ENCODE measurements around the gene LIF.
A peak's percentile ranks its signal among the peaks of the same experiment; 100 is the strongest.

LIF gene

DNA sequence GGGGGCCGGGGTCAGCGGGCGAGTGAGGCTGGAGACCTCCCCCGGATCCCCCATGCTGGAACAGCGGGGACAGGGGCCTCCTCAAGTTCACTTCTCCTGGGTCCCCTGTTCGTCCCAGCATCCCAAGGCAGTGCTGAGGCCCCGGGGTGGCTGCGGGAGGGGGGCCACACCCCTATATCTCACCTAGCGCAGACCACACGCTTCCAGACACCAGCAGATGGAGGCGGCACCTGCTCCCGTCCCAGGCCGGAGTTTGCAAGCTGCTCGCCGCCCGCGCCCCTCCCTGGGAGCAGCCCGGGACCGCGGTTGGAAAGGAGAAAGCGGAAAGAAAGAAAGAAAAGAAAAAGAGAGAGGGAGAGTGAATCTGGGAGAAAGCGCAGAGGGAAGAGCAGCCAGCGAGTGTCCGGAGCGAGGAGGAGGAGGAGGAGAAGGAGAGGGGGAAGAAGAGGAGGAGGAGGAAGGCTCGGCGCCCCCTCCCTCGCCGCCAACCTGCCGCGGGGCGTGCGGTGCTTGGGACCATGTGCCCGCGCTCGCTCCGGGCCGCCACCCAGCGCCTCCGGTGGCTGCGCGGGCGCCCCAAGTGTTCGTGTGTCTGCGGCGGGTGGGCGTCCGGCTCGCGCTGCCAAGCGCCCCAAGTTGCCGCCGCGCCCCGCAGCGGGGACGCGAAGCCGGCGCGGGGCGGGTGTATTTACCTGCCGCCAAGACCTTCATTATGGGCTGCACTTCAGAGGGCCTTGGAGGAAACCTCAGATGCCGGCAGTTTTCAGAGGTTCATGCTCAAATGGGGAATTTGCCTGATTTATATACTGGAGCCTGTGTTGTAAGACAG is at the start of gene LIF:
Gene LIF (minus strand): TSS at position 775 of the 829 bp plus-strand sequence. CDS start 64 bp downstream, at position 711.
- peak; percentile 80 for DNase-seq (ENCODE audit: low read depth, low spot score)

DNA sequence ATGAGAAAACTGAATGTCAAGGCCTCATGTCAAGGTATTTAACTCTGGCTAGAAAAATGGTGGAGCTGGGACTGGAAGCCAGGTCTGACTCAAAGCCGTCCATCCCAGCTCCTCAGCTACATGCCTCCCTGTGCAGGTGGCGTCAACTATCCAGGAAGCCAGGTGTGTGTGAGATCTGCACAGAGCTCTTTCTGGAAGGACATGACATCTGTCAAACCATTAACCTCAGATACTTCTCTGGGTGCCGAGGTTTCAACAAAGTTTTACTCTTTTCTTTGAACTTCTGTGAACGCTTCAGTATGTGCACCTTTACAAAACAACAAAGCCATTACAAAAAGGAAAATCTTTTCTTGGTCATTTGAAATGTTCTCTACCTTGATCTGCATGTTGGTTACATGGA is 49.8 kb upstream of the LIF start:
- no peak for DNase-seq (ENCODE audit: low read depth, low spot score)

DNA sequence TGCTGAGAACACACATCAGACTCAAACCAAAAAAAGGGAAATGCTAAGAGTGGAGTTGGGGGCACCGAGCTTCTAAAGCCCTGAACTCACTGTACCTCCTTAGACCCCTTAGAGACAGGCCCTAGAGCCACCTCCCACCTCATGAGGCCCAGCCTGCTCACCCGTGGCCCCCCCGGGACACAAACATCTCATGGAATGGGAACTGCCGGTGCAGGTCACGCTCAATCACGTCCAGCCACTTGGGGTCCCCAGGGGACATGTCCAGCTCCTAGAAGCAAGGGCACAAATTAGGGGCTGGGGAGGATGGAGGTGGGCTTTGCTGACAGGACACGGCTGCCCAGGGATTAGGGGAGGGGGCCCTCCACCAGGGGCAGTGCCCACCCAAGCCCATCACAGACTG is 49.0 kb upstream of the LIF start:
- DNase-seq (ENCODE audit: low read depth, low spot score) = no peak

DNA sequence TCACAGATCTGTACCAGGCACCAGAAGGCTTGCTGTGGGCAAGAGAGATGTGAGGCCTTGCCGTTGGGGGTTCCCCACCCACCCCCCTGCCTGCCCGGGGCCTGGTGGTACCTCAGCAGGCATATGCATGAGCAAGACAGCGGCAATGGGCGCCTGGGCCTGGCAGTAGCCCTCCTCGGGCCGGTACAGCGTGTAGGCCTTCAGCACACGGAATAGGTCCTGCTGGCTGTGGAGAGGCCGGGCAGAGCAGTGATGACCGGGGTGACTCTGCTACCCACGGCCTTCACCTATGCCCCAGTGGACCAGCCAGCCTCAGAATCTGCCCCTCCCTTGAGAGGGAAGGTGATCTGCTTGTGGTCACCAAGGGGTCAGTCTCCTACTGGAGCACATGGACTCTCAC is 48.3 kb upstream of the LIF start:
- DNase-seq (ENCODE audit: low read depth, low spot score) = no peak

DNA sequence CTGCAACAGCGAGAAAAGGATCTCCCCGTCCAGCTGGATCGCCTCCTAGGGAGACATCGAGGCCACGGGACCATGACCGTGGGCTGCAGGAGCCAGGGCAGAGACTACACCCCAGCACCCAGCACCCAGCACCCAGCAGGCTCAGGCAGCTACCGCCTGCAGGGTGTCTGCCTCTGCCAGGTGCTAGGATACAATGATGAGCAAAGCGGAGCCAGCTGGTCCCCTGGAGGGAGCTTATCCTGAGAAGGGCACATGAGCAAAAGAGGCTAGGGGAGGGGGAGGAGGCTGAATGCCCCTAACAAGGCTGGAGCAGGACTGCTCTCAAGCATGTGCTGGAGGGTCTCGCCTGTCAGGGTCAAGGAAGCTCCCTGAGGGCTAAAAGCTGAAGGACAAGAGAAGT is 47.5 kb upstream of the LIF start:
- DNase-seq (ENCODE audit: low read depth, low spot score) = no peak

DNA sequence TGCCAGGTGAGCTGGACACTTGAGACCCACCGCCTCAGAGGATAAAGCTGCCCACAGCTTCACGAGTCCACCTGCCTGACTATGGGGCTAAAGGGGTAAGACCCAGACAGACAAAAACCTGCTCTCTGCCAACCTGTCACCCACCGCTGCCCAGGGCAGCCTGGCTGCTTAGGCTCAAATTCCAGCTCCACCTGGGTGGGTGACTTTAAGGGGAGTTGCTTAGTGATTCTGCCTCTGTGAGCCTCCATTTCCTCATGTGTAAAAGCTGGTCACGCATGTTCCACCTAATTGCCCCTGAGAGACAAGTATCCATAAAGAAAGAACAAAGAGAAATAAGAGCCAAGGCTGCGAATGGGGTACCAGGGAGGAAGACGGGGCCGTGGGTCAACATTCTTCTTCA is 46.5 kb upstream of the LIF start:
- DNase-seq (ENCODE audit: low read depth, low spot score) = no peak

DNA sequence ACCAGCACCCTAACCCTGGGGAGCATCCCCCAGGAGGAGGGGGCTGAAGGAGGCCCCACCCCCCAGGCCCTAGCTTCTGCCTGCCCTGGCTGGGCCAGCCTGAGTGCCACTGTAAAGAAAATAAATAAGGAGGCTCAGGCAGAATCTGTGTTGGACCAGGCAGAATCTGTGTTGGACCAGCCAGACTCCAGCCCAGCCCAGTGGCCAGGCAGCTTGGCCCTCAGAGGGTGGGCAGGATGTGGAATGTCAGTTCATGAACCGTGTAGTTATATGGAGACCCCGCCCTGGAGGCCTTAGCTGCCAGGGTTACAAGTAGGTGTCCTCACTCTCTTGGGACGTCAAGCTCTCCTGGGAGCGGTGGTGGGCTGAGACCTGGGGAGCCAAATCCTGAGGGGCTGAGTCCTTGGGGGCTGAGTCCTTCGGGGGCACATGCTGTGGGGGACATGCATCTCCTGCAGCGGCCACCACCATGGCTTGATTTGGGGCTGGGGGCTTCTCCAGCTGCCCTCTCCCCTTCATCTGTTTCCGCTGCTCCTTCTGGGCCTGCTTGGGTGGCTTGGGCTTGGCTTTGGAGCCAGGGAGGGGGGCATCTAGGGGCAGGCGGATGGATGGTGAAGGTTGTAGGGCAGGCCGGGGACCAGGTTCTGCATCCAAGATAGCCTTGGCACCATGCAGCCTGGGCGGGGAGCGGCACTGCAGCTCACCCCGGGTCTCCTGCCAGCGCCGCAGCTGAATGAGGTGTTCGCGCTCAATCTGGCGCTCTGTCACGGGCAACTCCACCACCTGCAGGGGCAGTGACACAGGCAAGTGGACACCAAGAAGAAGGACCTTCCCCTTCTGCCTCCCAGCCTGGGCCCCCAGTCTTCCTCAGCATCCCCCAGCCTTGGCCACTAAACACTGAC is 45.8 kb upstream of the LIF start:
- DNase-seq (ENCODE audit: low read depth, low spot score) = no peak

DNA sequence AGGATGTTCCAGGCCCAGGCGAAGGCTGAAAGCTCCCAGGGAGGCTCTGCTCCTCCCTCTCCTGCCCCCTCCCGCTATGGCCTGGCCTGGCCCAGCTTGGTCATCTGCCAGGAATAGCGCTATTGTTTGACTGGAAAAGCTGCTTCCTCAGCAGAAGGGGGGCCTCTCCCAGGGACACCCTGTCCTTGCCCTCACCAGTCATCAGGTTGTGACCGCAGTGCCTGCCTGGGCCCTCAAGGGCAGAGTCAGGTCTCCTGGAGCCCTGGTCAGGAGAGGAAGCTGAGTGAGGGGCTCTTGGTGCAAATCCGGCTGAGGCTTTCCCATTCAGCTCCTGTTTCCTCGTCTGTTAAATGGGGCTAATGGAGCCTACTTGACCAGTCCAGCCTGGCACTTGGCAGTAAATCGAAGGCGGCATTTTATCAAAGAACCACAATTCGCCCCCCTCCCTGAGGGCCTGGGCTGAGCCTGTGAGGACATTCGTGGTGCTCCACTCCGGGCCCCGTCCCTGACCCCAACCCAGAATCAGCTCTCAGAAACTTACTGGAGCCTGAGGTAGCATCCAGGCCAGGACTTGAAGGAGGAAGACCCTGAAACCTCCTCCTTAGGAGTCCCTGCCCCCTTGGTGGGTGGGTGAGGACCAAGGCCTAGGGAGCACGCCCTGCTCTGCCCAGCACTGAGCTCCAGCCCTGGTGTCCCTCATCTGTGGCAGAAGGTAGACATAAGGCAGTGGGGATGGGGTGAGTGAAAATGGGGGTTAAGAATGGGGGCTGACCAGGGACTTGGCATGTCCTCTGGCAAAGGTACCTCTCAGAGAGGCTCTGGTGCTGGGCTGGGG is 44.7 kb upstream of the LIF start:
- peak; percentile 82 for DNase-seq (ENCODE audit: low read depth, low spot score)

DNA sequence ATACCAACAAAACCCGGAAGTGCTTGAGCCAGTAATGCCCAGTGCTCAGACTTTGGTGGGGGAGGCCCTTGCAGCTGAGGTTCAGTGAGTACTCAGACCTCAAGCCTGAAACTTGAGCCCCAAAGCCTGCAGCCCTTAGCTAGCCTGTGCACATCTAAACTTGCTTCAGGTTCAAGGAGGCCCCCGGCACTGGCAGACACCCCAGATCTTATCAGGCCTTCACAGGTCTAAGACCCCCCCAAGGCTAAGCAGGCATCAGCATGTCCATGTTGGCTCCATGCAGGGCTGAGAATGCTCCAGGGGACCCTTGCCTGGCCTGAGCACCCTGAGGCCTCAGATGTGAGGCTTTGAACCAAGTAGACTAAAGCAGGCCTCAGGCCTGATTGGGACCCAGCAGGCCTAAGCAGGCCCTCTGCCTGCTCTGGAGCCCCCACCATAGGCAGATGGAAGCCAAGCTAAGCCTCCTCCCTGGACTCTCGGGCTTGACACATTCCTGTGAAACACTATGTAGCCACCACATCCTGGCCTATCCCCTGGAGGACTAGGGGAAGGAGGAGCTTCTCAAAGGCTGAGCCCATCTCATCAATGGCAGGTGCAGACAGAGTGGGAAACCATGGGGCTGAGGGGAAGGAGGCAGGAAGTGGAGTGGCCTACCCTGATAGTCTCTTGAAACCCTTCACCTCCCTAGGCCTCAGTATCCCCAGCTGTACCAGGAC is 43.9 kb upstream of the LIF start:
- peak; percentile 64 for DNase-seq (ENCODE audit: low read depth, low spot score)

DNA sequence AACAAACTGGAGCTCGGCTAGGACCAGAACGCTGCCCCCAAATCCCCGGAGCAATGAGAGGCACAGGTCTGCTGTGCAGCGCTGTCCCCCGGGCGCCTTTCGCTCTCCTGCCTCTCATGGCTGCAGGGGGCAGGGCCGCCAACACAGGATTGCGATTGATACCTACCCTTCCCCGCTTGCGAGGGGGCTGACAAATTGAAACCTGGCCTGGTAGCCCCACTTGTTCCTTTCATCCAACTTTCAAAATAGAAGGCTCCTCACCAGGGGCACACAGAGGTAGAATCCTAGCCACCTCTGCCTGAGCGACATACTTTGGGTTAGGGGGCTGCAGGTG is 43.4 kb upstream of the LIF start:
- DNase-seq (ENCODE audit: low read depth, low spot score) = no peak

DNA sequence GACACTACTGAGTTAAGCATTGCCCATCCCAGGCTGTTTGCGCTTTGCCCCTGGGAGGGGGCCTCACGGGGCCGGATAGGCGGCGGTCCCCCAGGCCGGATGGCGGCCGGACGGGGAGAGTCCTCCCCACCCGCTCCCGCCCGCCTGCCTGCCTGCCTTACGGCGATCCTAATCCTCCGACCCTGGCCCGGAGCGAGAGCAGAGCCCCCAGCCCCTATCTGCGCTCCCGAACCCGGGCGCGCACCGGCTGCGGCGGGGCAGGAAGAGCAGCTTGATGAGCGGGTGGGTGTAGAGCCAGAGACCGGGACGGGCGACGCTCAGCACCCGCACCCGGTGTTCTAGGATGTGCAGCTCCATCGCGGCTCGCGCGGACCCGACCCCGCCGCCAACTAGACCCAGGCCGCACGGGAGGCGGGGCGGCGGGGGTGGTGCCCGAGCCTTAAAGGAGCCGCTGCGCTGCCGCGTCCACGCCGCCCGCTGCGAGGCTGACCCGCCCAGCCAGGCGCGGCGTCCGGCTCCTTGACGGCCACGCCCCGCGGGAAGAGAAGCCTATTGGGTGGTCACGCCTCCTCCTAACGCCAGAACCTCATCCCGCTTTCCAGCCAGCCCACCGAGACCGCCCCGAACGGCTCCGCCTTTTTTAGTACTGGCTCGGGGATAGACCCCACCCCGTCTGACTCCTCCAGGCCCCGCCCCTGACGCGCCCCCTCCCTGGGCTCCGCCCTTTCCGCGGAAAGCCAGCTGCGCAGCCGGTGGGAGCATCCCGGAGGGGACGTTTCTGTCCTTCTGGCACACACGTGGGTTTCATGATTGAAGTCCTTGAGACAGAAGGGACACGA is 42.8 kb upstream of the LIF start, which contains the start of gene CASTOR1:
Gene CASTOR1 (minus strand): TSS at position 365 of the 839 bp plus-strand sequence. CDS start 8 bp downstream, at position 357.
- DNase-seq (ENCODE audit: low read depth, low spot score) = peak; percentile 99

DNA sequence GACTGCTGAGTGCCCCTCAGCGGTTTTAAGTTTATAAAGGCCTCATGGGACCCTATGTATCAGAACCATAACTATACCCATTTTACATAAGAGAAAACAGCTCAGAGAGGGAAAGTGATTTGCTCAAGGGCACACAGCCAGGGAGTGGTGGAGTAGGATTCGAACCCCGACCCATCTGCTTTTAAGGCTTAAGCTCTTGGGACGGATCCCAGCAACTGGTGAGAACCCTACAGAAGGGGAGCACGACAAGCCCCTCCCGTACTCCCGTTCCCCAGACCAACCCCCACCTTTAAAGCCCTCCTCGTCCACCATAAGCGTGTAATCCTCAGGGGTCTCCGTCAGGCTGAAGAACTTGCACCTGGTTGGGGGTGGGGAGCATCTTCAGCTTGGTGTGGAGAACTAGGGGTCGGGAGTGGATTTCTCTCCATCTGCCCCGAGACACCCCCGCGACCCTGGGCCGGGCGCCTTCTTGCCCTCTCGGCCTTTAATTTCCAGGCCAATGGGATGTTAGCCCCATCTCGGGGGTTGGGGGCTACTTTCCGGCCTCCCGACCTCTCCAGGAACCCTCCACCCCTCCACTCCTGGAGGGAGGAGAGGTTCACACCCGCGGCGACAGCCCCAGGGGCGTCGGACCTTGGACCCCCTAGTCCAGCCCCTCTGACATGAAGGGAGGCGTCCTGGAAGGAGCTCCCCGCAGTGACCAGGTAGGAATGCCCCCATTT is 42.0 kb upstream of the LIF start:
- peak; percentile 17 for DNase-seq (ENCODE audit: low read depth, low spot score)

DNA sequence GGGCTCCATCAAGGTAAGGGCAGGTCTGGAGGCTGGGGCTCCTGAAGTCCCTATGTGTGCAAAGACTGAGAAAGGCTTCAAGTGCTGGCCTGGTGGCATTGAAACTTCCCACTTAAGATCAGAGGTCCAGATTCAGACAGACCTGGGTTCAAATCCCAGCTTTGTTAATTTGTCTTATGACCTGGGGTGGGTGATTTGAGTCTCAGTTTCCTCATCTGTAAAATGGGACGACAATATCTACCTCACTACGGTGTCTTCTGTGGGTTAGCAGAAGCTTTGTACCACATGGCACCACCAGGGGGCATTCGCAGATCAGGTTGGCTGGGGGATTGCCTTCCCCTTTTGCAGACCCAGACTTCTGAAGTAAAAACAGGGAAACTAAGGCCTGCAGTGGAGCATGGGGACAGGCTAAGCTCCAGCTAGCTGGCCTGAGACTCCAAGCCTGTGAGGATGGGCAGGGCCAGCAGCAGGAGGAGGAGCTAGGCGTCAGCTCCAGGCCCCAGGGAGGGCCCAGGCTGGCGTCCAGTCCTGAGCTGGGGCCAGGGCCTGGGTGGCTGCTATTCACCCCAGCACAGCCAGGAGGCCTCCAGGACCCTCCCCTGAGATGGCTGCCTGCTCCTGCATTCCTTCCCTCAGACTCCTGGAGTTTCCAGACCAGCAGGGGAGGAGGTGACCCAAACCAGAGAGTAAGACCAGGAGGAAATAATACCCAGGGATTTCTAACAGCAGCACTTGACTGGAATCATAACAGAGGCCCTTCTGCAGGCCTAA is 41.3 kb upstream of the LIF start:
- peak; percentile 97 for DNase-seq (ENCODE audit: low read depth, low spot score)

DNA sequence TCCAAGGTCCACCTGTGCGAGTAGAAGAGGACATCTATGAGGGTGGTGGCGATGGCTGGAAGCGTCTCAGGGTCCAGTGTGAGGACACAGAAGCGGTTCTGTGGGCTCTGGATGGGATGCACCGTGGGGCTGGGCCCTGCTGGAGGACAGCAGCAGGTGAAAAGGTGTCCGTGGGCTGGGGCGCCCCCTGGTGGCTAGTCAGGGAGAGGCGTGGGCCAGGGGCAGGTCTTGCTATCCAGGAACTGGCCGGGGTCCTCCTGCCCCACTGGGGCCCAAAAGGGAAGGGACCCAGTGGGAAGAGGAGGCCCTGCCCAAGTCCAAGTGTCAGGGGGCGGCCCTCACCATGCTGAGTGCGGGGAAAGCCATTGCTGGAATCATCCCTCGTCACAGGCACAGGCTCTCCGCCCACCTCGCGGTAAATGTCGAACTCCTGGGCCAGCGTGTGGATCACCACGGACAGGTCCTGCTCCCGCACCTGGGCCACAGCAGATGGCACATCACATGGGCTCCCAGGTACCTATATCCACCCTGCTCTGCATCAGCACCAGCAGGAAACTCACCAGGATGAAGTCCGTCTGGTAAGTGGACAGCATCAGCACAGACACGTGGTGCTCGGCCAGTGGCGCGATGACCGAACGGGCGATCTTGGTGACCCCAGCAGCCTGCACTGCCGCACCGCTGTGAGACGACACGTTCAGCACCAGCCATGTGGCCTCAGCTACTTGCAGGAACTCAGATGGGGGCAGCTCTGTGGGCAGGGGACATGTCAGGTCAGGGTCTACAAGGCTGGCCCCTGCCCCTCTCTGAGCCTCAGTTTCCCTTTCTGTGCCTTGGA is 40.5 kb upstream of the LIF start:
- peak; percentile 78 for DNase-seq (ENCODE audit: low read depth, low spot score)

DNA sequence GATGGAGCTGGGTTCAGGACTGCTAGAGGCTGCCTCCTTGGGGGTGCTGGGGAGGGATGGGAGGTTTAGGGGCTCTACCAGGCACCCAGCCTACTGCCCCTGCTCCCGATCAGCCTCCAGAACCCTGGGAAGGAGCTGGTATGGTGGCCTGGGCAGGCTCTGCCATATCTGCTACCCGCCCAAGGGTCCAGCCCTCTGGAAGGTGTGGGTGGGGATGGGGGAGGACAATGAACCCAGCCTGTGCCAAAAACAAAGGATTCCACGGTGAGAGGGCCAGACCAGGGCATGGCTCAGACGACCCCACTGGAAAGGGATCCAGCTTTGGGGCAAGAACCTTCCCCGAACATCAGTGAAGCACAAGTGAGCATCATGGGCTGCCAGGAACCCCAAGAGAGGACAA is 39.8 kb upstream of the LIF start:
- DNase-seq (ENCODE audit: low read depth, low spot score) = no peak

DNA sequence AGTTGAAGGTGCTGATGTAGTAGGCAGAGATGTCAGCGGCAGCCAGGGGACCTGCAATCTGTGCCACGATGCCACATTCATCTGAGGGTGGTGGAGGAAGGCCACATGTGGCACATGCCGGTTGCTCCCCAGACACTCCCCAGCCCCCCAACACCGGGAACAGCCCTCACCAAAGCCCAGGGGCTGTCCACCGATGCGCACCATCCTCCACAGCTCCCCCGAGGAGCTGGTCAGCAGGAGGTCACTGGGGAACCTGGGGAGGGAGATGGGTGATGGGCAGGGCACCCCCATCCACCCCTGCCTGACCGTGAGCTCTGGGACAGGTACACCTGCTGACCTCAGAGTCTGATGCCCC is 39.3 kb upstream of the LIF start:
- DNase-seq (ENCODE audit: low read depth, low spot score) = no peak

DNA sequence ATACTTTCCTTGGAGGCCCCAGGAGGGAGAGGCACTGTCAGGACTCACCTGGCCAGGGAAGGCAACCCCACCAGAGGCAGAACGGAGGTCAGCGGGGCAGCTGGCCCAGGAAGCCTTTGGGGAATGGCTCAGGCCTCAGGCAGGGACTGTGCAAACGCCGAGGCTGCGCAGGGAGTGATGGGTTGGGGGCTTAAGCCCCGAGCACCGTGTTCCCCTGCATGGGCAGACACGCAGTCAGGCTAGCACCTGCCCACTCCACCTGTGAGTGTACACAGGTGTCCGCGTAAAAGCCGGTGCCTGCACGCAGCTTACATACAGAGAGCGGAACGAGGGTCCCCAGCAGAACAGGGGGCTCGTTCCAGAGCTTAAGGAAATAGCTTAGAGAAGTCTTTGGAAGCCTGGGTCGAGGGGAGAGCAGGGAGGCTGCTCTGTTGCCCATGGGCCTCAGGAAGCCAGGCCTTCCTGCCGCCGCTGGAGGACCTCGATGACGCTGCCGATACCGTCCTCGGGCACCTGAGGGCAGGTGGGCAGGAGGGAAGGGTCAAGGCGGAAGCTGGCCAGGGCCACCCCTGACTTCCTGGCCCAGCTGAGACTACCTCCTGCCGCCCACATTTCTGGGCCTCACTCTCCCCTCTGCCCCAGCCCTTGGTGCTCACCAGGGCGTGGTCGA is 38.8 kb upstream of the LIF start:
- DNase-seq (ENCODE audit: low read depth, low spot score) = no peak
